HG02763 (cell line): ENCODE measurements around the gene ADM.
"Not testable (repeated sequence)": the region's sequence is repeated elsewhere in the genome, so short reads cannot be mapped to it uniquely, and the experiment has no call there.

Experiments used
- ATAC-seq: cut with Tn5 transposase; IDR thresholded peaks from one replicate; pipeline ENCODE4 v1.9.1; 2021; ENCODE audit warnings: mild to moderate bottlenecking, moderate library complexity; ENCODE audit not compliant: unreplicated experiment

The ADM gene

DNA sequence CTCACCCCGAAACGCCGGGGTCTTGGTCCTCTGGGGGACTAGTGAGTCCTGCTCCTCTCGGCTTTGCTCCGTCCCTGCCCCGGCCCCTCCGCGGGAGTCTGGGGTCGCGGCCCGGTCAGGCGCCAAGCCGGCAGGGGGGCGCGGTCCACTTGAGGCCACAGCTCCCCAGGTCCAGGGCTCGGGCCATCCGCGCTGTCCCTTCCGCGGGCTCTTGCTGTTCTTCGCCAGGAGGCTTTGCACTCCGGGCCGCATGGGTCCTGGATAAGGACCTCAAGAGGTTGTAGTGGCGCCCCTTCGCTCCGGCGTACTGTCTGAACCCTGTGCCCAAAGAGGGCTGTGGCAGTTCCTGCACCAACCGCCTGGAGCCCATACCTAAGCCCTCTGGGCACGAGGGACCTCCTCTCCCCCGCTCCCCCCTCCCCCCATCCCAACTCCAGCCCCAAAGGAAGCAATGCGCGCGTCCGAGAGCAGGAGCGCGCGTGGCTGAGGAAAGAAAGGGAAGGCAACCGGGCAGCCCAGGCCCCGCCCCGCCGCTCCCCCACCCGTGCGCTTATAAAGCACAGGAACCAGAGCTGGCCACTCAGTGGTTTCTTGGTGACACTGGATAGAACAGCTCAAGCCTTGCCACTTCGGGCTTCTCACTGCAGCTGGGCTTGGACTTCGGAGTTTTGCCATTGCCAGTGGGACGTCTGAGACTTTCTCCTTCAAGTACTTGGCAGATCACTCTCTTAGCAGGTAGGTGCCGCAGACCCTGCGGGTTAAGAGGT lies at the start of gene ADM:
Gene ADM (plus strand): TSS at position 579 of the 767 bp plus-strand sequence. CDS start 628 bp downstream, outside the sequence.
- ATAC-seq, result no peak

DNA sequence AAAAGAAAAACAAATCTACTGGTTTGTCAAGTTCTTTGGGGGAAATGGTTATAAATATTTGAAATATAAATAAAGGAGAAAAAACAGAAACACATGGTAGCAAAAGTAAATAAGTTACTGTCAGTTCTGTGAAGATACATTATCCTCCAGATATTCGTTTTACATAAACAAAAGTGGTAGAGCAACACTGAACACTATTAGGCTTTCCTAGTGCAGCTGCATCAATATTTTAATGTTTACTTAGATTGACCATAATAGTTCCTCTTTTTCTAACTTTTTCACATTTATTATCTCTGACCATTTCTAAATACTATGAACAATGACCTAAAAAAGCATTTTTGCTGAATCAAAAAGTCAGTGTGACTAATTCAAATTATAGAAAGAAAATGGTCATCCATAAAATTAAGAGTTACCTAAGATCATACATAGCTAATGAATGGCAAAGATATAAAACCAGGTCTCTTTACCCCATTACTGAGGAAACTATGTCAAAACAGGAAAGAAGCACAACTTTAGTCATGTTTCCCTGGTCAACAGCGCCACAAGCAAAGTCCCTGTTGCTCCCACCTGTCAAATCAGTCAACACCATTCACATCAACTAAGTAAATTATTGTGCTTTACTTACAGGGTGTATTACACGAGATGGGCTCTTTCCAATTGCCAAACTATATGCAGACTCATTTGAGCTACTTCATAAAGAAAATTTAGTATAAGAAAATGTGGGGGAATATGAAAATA lies 49.3 kb upstream of the ADM start:
- ATAC-seq, result no peak

DNA sequence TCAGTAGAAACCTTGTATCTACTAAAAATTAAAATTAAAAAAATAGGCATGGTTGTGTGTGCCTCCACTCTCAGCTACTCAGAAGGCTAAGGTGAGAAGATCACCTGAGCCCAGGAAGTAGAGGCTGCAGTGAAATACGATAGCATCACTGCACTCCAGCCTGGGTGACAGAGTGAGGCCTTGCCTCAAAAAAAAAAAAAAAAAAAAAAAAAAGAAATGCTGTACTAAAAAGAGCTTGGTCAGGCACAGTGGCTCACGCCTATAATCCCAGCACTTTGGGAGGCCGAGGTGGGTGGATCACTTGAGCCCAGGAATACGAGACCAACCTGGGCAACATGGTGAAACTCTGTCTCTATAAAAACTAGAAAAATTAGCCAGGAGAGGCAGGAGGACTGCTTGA lies 47.4 kb upstream of the ADM start:
- no peak for ATAC-seq

DNA sequence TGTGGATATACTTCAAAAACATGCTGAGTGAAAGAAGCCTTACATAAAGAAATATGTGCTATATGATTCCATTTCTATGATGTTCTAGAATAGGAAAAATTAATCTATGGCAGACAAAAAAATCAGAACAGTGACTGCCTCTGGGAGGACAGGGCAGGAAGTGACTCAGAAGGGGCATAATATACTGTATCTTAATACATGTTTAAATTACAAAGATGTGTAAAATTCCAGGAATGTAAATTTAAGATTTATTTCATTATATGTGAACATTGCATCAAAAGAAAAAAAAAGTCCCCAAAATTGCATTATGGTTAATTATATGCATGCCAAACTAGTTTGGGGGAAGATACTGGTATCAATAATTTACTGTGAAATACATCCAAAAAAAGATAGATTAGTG lies 43.1 kb upstream of the ADM start:
- no peak for ATAC-seq

- no peak for ATAC-seq
Observed at GRCh38 chr11:10263929-10264328, 40.9 kb upstream of the ADM start.

DNA sequence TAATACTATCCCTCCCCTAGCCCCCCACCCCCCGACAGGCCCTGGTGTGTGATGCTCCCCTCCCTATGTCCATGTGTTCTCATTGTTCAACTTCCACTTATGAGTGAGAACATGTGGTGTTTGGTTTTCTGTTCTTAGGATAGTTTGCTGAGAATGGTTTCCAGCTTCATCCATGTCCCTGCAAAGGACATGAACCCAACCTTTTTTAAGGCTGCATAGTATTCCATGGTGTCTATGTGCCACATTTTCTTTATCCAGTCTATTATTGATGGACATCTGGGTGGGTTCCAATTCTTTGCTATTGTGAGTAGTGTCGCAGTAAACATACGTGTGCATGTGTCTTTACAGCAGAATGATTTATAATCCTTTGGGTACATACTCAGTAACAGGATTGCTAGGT lies 40.2 kb upstream of the ADM start:
- ATAC-seq, result not testable (repeated sequence)

DNA sequence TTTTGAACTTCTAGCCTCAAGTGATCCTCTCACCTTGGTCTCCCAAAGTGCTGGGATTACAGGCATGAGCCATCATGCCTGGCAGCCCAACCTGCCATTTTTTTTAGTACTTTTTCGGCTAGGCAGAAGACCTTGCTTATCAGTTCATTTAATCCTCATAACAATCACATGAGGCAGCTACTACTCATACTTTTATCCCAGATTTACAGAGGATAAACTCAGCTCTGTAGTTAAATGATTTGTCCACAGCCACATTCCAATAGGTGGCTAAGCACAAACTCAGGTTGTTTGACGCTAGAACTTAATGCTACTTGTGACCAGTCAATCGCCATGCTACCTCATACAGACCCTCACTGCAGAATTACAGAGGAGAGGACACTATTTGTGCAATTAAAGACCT lies 38.9 kb upstream of the ADM start:
- ATAC-seq, result no peak

GRCh38 chr11:10267821-10268220 lies 37.1 kb upstream of the ADM start:
- ATAC-seq, result no peak

DNA sequence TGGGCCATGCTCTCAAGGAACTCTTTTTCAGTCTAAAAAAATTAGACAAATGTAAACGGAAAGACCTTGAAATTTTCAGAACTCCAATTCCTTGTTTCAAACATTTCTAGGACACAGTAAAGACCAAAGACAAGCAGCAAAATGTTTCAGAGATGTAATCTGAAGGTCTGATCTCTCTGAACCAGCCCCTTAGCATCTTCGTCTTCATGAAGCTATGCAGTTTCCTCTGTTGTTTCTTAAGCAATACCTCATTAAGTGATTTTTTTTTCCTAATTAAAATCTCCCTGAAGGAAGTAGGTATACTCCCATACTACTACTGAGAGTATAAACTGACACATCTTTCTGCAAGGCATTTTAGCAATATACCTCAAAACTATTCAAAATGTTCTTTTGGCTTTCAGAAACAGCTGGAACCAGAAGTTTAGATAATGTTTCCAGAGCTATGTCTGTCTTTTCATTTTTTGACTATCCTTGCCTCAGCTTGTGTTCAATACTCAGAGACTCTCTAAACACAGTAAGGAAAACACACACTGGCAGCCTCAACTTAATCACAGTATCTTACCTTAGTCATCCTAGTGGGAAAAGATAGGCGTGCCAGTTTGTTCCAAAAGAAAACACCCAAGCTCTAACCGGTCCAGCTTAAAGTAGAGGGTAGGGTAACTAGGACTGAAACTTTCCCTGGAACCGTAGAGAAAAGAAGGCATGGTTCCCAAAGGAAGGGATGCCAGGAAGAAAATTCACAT lies 36.0 kb upstream of the ADM start:
- no peak for ATAC-seq

DNA sequence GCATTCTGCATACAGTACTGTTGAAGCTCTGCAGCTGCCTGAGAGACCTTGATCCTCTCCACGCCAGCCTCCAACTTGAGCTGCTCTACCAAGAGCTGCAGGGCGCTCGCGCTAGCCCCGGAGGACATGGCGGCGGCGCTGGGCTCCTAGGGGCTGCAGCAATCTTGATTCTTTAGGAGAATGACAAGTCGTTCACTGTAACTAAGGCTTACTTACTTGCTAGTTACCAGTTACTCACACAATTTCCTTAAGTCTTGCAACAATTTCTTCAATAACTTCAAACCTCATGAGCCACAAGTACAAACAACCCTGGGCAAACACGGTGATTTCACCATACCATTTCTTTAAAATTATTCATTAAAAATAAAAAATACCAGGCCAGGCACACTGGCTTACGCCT lies 32.7 kb upstream of the ADM start:
- ATAC-seq, result no peak

DNA sequence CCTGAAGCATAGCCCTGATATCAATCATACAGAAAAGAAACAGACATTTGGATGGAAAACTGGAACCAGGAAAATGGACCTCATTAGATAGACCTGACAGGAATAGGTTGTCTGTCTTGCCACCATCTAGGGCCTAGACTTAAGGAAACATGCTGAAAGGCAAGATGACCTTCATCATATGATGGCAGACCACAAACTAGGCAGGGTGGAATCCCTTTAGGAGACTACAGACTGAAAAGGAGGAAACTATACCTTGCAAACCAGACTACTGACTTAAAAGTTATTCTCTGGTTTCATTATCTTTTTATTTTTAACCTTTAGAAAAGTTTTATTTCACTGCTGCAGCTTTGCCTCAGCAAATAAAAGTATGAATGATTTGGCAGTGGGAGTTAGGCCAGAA lies 31.1 kb upstream of the ADM start:
- no peak for ATAC-seq

DNA sequence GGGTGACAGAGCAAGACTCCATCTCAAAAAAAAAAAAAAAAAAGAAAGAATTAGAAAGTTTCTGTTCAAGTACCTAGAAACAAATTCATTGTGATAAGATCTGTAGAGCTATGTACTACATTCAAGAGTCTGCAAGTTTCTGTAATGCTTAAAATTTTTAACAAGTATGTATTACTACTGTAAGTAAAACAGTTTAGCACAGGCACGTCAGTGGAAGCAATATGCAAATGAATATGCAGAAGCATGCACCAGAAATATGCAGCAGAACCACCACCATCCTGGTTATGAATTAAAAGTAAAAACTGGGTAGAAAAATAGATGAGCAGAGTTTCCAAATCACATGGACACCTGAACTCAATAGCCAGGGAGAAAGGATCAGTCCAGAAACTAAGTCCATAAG lies 30.1 kb upstream of the ADM start:
- no peak for ATAC-seq

DNA sequence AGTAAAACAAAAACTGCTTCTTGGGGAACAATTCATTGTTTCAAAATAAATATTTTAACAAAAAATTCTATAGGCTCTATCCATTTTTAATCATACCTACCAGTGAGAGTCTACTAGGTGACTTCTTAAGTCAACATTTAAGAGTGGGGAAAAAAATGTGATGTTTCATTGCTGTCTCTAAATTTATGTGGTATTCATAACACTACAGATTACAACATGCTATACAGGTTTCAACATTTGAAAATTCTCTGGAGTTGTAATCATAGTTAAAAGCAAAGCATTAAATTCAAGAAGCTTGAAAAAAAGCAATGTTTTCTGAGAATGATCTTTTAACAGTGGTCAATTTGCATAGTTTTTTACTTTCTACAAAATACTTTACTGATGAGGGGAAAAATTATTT lies 29.2 kb upstream of the ADM start:
- ATAC-seq, result no peak

DNA sequence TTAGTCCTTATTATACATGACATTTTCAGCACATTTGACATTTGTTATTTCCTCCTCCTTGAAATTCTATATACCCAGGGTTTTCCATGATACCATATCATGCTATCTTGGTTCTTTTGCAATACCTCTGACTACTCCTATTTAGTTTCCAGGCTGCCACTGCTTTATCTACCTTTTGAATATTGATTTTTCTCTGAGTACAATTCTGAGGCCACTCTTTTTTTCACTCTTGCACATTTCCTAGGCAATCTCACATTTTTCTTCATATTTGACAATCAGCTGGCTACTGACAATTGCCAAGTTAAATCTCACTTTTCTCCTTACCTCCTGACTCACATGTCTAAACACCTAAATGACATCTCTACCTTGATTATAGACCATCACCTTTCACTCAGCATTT lies 22.8 kb upstream of the ADM start:
- ATAC-seq, result no peak

GRCh38 chr11:10283991-10284390 lies 20.9 kb upstream of the ADM start:
- no peak for ATAC-seq

DNA sequence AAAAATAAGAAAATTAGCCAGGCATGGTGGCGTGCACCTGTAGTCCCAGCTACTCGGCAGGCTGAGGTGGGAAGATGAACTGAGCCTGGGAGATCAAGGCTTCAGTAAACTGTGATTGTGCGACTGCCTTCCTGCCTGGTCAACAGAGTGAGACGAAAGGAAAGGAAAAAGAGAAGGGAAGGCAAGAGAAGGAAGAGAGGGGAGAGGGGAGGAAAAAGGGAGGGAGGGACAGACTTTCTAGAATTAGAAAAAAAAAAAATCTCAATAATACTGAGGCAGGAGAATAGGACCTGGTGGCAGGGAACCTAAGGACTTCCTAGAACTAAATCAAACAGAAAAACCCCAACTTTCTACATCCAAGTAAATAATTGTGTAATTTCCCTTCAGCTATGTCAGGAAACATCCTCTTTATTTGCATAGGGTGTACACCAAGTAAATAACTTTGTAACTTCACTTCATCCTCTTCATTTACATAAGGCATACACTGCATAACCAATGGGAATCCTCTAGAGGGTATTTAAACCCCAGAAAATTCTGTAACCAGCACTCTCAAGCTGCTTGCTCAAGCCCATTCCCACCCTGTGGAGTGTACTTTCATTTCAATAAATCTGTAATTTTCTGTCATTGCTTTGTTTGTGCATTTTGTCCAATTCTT lies 19.6 kb upstream of the ADM start:
- ATAC-seq, result no peak

- ATAC-seq, result no peak
Observed at GRCh38 chr11:10287140-10287539, 17.7 kb upstream of the ADM start.

DNA sequence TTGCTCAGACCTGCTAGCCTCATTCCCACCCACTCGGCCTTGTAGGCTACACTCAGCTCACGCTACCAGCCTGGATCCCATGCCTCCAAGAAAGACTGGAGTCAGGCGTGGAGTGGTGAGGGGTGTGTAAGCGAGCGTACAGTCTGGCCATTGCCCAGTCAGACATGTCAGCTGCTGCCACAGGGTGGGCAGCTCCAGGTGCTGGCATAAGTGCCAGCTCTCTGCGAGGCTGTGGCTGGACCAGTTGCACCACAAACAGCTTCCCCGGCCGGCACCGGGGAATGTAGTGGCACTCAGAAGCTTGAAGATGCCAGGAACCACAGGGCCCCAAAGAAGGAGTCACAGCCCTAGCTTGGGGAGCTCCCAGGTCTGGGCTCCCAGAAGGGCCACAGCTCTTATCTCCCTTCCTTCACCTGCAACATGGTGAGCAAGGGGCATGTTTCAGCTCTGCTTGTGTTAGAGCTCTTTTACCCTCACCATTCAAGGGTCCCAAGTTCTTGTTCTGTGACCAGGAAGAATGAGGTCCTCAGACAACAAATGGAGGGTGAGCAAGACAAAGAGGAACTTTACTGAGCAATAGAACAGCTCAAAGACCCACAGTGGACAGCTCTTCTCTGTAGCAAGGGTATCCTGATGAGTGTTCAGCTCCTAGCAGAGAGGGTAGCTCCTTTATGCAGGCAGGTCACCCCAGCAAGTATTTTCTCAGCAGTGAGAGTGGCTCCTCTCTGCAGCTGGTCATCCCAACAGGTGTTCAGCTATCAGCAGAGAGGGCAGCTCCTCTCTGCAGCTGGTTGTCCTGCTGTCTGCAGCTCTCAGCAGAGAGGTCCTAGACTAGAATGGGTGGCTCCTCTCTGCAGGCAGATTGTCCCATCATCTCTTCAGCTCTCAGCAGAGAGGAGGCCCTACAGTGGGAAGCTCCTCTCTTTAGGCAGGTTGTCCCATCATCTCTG lies 16.8 kb upstream of the ADM start:
- ATAC-seq, result no peak

DNA sequence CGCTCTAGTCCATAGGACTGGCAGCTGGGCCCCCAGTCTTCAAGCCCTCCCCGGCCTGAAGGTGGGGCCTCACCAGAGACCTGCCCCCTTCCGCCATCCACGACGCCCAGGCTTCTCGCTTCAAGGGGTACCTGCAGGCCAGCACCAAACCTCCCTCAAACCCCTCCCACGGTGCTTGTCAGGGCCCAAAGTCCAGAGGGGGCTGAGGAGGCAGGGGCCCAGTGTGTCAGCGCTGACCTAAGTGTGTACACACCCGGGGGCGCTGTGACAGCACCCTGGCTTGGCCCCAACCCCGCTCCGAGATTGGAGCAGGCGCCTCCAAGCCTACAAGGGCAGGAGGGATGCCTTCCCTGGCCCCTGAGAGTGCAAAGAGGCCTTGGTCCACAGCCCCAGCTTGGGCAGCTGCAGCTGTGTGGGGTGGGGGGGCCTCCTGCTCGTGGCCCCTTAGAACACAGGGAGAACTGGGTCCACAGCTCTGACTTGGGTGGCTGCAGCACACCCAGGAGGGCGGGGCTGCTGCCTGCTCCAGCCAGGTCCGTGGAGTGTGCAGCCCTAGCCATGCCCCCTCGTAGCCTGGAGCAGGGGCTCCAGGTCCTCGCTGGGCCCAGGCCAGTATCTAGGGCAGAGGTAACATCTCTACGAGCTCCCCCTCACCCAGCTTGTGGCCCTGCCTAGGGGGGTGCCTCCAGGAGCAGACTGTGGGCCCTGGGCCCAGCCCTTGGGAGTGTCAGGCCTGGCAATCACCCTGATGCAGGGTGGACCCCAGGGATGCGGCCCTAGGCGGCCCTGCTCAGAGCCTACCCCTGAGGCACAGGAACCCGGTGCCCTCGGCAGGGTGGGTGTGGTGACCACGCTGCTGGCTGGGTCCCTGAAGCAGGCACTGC lies 15.8 kb upstream of the ADM start:
- ATAC-seq, result no peak
